HFF-Myc (cell line): ENCODE results near the gene H2AZ1.
A peak's percentile ranks its signal among the peaks of the same experiment; 100 is the strongest.
"Not testable (repeated sequence)": the region's sequence is repeated elsewhere in the genome, so short reads cannot be mapped to it uniquely, and the experiment has no call there.

Experiments
- DNase-seq: peaks from one replicate; pipeline ENCODE4 v3.0.0-alpha.2; 2011; ENCODE audit warnings: low read depth; ENCODE audit errors: extremely low read depth
- H3K4me3 ChIP-seq: replicated peaks from 2 replicates; pipeline ENCODE4 v1.5.1; 2011; ENCODE audit warnings: low read depth, mild to moderate bottlenecking, control low read depth, low read length
- CTCF ChIP-seq: IDR thresholded peaks from 2 replicates; pipeline ENCODE4 v1.5.1; 2012; ENCODE audit warnings: mild to moderate bottlenecking, low read depth, low read length, control low read depth; ENCODE audit errors: missing control alignments

H2AZ1 gene

GRCh38 chr4:99960648-99961047, 10.6 kb upstream of the H2AZ1 start:
- TF ChIP-seq CTCF = no peak
- no peak overlapping the region for H3K4me3 ChIP-seq
- no peak for DNase-seq

GRCh38 chr4:99958207-99958606, 8.1 kb upstream of the H2AZ1 start:
- DNase-seq, H3K4me3 ChIP-seq: not testable (repeated sequence)

- H3K4me3 ChIP-seq = peak overlapping the region; percentile 95
- DNase-seq = no peak
Measured at GRCh38 chr4:99950913-99951254, 809 bp upstream of the H2AZ1 start.

GRCh38 chr4:99949034-99949998, 759 bp downstream of the H2AZ1 start:
- H3K4me3 ChIP-seq = peak overlapping the region; percentile 95
- DNase-seq = peak; percentile 90
- TF ChIP-seq CTCF = peak; percentile 86

More at GRCh38 chr4:99950913-99951254, 809 bp upstream of the H2AZ1 start:
- TF ChIP-seq CTCF = no peak

- DNase-seq = no peak
- H3K4me3 ChIP-seq = peak overlapping the region; percentile 95
- no peak for TF ChIP-seq CTCF
Measured at GRCh38 chr4:99947608-99948007, 2.5 kb downstream of the H2AZ1 start.

- no peak for TF ChIP-seq CTCF
- DNase-seq = no peak
- peak overlapping the region; percentile 95 for H3K4me3 ChIP-seq
Measured at GRCh38 chr4:99947190-99947578, 2.9 kb downstream of the H2AZ1 start.

- no peak for TF ChIP-seq CTCF
- no peak for DNase-seq
- H3K4me3 ChIP-seq = peak within 1 kb of the TSS; percentile 95
Measured at GRCh38 chr4:99946356-99947189, 3.5 kb downstream of the H2AZ1 start, which contains the start of gene DNAJB14. TSS of gene DNAJB14 (minus strand) at chr4:99946618. CDS start at chr4:99946571, 47 bp downstream.
